ENCODE measurements around the gene GARS1.

DNA sequence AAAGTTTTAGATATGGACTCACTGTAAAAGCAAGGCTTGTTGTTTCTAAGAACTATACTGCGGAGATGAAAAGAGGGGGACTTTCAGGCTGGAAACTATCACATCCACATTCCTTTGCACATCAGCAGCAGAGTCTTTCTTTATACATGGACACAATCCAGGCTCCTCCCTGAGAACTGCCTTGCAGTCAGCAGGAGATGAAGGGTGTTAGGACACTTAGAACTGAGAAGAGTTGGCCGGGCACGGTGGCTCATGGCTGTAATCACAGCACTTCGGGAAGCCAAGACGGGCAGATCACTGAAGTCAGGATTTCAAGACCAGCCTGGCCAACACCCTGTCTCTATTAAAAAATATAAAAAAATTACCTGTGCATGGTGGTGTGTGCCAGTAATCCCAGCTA, 9.7 kb upstream of the GARS1 start:
- TF ChIP-seq POLR2AphosphoS5 (IDR thresholded peaks at IDR 0.05; ENCODE audit: borderline replicate concordance, low read depth, low read length), result no peak
- TF ChIP-seq EZH2 (IDR thresholded peaks at IDR 0.05), result no peak

Data from SK-N-MC (cell line).